ENCODE results near the gene ASB15. TPM values are rescaled to one million over a fixed set of nuclear protein-coding genes. Genes with fewer than 3 reads are reported as not detected.

The ASB15 gene
- total RNA-seq, 1 donor from 2014 or later: not detected

DNA sequence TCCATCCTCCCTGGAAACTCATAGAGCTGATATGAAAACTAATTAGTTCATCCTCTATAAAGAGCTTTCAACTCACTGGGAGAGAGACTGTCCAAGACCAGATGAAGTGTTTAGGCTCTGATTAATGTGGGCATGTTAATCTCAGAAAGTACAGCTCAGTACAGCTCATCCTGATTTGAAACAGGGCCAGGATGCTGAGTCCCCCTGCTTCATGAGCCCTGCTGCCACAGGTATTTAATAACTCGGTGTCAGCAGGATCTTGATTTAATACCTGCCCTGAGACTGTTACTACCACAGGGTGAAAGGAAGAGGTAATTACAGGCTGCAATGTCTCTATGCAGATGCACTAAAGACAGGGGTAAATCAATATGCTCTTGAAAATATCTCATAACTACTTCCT is 64.9 kb downstream of the ASB15 start:
- DNase-seq (ENCODE audit: low read depth): no peak
- Histone ChIP-seq H3K27me3 (ENCODE audit: control insufficient read depth, insufficient read depth, low read length) (no peaks in the 10 kb centered on the region), H3K36me3 (ENCODE audit: control insufficient read depth, insufficient read depth, low read length) (no peaks in the 10 kb centered on the region), H3K4me3 (ENCODE audit: low read depth, low read length) (no peak overlapping the region)
- TF ChIP-seq, protein P1, sequence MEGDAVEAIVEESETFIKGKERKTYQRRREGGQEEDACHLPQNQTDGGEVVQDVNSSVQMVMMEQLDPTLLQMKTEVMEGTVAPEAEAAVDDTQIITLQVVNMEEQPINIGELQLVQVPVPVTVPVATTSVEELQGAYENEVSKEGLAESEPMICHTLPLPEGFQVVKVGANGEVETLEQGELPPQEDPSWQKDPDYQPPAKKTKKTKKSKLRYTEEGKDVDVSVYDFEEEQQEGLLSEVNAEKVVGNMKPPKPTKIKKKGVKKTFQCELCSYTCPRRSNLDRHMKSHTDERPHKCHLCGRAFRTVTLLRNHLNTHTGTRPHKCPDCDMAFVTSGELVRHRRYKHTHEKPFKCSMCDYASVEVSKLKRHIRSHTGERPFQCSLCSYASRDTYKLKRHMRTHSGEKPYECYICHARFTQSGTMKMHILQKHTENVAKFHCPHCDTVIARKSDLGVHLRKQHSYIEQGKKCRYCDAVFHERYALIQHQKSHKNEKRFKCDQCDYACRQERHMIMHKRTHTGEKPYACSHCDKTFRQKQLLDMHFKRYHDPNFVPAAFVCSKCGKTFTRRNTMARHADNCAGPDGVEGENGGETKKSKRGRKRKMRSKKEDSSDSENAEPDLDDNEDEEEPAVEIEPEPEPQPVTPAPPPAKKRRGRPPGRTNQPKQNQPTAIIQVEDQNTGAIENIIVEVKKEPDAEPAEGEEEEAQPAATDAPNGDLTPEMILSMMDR (IDR thresholded peaks at IDR 0.05; ENCODE audit: insufficient read depth, low read length, poor library complexity, severe bottlenecking): no peak

DNA sequence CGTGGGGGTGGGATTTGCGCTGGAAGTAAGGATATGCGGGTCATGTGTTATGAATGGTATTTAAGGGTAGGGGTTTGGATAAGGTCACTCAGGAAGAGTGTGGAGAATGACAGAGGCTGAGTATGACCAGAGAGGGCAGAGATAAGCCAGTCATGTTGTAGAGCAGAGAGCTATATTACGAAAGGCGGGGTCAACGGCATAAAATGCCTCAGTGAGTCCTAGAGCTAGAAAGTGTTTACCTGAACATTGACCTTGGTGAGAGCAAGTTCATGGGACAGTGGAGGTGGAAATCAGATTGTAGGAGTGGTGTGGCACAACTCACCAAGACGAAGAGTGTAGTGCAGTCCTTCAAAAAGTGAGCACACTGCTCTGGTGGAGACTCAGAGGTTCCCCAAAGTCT is 67.9 kb downstream of the ASB15 start:
- no peak for DNase-seq (ENCODE audit: low read depth)
- TF ChIP-seq, protein P1 (IDR thresholded peaks at IDR 0.05; ENCODE audit: insufficient read depth, low read length, poor library complexity, severe bottlenecking): no peak
- Histone ChIP-seq H3K4me3 (ENCODE audit: low read depth, low read length) (no peak overlapping the region), H3K27me3 (ENCODE audit: control insufficient read depth, insufficient read depth, low read length) (no peaks in the 10 kb centered on the region), H3K36me3 (ENCODE audit: control insufficient read depth, insufficient read depth, low read length) (no peaks in the 10 kb centered on the region)

DNA sequence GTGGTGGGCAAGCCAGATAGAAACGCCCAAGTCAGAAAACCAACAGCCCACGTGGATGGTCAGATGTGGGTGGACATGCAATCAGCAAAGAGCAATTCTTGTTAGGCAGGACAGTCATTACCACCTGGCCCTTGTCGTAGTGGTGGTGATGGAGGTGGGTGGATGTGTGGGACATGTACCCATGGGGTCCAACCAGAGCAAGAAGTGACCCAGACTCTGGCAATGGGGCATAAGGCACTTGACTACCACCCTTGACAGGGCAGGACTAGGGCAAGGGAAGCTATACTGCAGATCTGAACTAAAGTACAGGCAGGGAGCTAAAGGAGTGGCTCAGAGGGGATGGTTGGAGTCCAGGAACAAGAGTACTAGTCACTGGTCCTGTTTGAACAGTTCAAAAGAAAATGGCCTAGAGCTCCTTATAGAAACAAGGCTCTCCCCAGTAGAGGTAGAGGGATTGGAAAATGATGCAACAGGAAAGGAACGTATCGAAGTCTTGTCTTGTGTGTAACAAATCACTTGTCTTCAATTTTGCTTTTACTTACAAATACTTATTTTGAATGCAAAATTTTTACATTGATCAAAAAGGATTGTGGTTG is 71.6 kb downstream of the ASB15 start:
- no peak for DNase-seq (ENCODE audit: low read depth)
- no peak overlapping the region for H3K4me3 ChIP-seq (ENCODE audit: low read depth, low read length)
- TF ChIP-seq, protein P1 (IDR thresholded peaks at IDR 0.05; ENCODE audit: insufficient read depth, low read length, poor library complexity, severe bottlenecking): no peak
- no peaks in the 10 kb centered on the region for H3K27me3 ChIP-seq (ENCODE audit: control insufficient read depth, insufficient read depth, low read length)
- H3K36me3 ChIP-seq (ENCODE audit: control insufficient read depth, insufficient read depth, low read length): no peaks in the 10 kb centered on the region

DNA sequence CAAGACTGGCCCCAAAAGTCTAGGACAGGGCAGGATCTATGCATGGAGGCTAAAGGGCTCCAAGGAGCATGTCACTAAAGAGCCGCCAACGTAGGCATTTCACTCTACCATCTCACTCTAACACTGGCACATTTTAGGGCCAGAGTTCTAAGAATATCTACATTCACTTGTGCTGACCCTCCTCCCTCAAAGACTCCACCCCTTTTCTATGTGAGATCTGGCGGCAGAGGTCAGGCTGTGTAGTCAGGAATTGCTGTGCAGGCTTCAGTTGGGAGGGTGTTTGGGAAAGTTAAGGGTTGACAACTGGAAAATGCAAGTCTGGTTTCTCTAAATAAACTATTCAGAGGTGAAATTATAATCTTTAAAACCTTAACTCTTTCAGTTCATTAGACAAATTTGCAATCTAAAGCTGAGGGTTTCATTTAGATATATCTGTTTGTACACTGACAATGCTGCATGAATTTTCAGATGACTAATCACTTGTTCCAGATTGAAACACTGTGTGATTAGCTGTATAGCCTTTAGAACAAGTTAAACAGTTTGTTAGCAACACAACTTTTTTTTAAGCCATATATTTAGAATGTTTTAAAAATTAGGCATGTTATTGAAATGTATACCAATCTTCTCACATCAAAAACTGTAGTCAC is 72.3 kb downstream of the ASB15 start:
- no peak overlapping the region for H3K4me3 ChIP-seq (ENCODE audit: low read depth, low read length)
- no peak for DNase-seq (ENCODE audit: low read depth)
- no peaks in the 10 kb centered on the region for H3K36me3 ChIP-seq (ENCODE audit: control insufficient read depth, insufficient read depth, low read length)
- H3K27me3 ChIP-seq (ENCODE audit: control insufficient read depth, insufficient read depth, low read length): no peaks in the 10 kb centered on the region
- TF ChIP-seq, protein P1 (IDR thresholded peaks at IDR 0.05; ENCODE audit: insufficient read depth, low read length, poor library complexity, severe bottlenecking): no peak

DNA sequence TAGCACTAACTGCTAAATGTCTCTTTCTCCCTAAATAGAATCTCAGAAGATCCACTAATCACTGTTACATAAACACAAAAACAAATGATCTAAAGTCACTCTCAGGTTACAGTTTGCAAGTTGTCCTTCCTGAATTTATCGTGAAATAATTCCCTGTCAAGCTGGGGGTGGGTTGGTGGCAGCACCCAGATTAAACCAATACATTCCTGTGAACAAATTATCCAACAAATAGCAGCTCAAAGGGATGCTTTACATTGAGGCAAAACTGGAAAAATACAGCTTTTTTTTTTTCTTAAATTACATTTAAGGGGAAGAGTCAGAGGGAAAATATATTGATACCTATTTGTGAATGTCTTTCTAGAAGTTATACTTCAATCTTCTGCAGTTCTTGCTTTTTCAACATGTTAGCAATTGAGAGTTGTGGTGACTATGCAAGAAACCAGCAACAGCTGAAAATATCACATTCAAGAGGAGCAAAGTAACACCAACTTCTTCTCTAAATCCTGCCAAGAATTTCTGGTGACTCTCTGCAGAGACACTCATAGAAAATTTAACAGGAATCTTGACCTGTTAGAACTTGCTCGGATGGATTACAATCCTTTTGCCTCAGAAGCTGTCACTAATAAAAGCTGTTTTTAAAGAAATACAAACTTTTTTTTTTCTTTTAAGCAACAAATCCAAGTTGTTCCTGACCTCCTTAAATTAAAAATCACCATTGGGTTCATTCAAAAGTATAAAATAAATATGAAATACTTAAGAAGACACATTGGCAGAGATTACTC is 73.0 kb downstream of the ASB15 start:
- Histone ChIP-seq H3K27me3 (ENCODE audit: control insufficient read depth, insufficient read depth, low read length) (no peaks in the 10 kb centered on the region), H3K4me3 (ENCODE audit: low read depth, low read length) (no peak overlapping the region), H3K36me3 (ENCODE audit: control insufficient read depth, insufficient read depth, low read length) (no peaks in the 10 kb centered on the region)
- TF ChIP-seq, protein P1 (IDR thresholded peaks at IDR 0.05; ENCODE audit: insufficient read depth, low read length, poor library complexity, severe bottlenecking): no peak
- no peak for DNase-seq (ENCODE audit: low read depth)

Measured in kidney epithelial cell (primary cell).